B cell (primary cell): ENCODE measurements around the gene LYSMD2. TPM values are rescaled to one million over a fixed set of nuclear protein-coding genes. Genes with fewer than 3 reads are reported as not detected.

Experiments used
- ATAC-seq: fragments of 200-7000 bp; cut with Tn5 transposase; one replicate; pipeline ENCODE4 v1.10.0; 2021; ENCODE audit warnings: low read depth, mild to moderate bottlenecking, moderate number of reproducible peaks, moderate library complexity
- CTCF ChIA-PET: fragments of 350-600 bp; sonication (Branson Sonifier 250); formaldehyde crosslinking; loops from one replicate; lab custom pipeline; 2021; ENCODE audit warnings: antibody characterized with exemption, inconsistent platforms; lab: Charles Lee
- POLR2A ChIA-PET: fragments of 350-600 bp; sonication (Branson Sonifier 250); formaldehyde crosslinking; loops from one replicate; lab custom pipeline; 2021; ENCODE audit warnings: antibody characterized with exemption; lab: Charles Lee
- DNase-seq: peaks from one replicate; pipeline ENCODE4 v3.0.0; 2013
- H2AFZ ChIP-seq: 2 replicates; pipeline ENCODE4 v1.6.1; 2012; ENCODE audit warnings: mild to moderate bottlenecking, low read depth, low read length; ENCODE audit not compliant: insufficient read depth, poor library complexity, severe bottlenecking
- H3K27ac ChIP-seq, 2 donors: 1 replicate in 1 of 2; 2 replicates in 1 of 2; pipeline ENCODE4 v1.5.1; 2012 to 2013; ENCODE audit warnings: low read length in 2 of 2, mild to moderate bottlenecking in 2 of 2, moderate library complexity in 1 of 2
- H3K27me3 ChIP-seq, 4 experiments: fragments of 200-600 bp in 1 of 4; sonication (generic) in 1 of 4; replicated peaks in 1 of 4; 1 replicate in 2 of 4; 2 replicates in 2 of 4; pipeline versions ENCODE4 v1.6.1 to v1.7.0; 2013 to 2016; ENCODE audit warnings: low read length in 3 of 4, mild to moderate bottlenecking in 2 of 4, mixed read lengths in 1 of 4, moderate library complexity in 1 of 4; ENCODE audit not compliant: insufficient read depth in 4 of 4, control insufficient read depth in 3 of 4; ENCODE audit errors: control extremely low read depth in 1 of 4
- H3K36me3 ChIP-seq, 2 experiments: replicated peaks in 1 of 2; 1 replicate in 1 of 2; 2 replicates in 1 of 2; pipeline versions ENCODE4 v1.6.1 to v1.7.1; 2013; ENCODE audit warnings: low read length in 1 of 2; ENCODE audit not compliant: insufficient read depth in 2 of 2, control insufficient read depth in 1 of 2; ENCODE audit errors: control extremely low read depth in 1 of 2, extremely low read depth in 1 of 2
- H3K4me1 ChIP-seq, 2 donors: fragments of 200-600 bp in 1 of 2; sonication (generic) in 1 of 2; 1 replicate in 1 of 2; 2 replicates in 1 of 2; pipeline versions ENCODE4 v1.5.1 to v1.6.1; 2013 to 2017; ENCODE audit warnings: low read length in 2 of 2; ENCODE audit not compliant: control insufficient read depth in 2 of 2, insufficient read depth in 2 of 2
- H3K4me2 ChIP-seq: replicated peaks from 2 replicates; pipeline ENCODE3; 2012; ENCODE audit warnings: mild to moderate bottlenecking, low read depth, low read length; ENCODE audit not compliant: poor library complexity, severe bottlenecking
- H3K4me3 ChIP-seq, 5 experiments: fragments of 200-600 bp in 1 of 5; sonication (generic) in 1 of 5; 1 replicate in 3 of 5; 2 replicates in 2 of 5; pipeline versions ENCODE4 v1.5.1 to v1.7.0; 2011 to 2016; ENCODE audit warnings: low read length in 4 of 5, mild to moderate bottlenecking in 4 of 5, low read depth in 2 of 5, control low read depth in 1 of 5, moderate library complexity in 1 of 5; ENCODE audit not compliant: insufficient read depth in 1 of 5; ENCODE audit errors: control extremely low read depth in 1 of 5, extremely low read depth in 1 of 5
- H3K79me2 ChIP-seq: fragments of 200-600 bp; sonication (generic); one replicate; pipeline ENCODE4 v1.6.0; 2016; ENCODE audit warnings: low read length; ENCODE audit not compliant: control insufficient read depth, insufficient read depth
- H3K9ac ChIP-seq: fragments of 200-600 bp; sonication (generic); 2 replicates; pipeline ENCODE4 v1.6.1; 2017; ENCODE audit warnings: mild to moderate bottlenecking, low read length, moderate library complexity
- H3K9me3 ChIP-seq, 3 donors: one replicate each; pipeline versions ENCODE4 v1.6.1 to v1.7.1; 2013; ENCODE audit warnings: low read length in 2 of 3; ENCODE audit not compliant: control insufficient read depth in 2 of 3, insufficient read depth in 1 of 3; ENCODE audit errors: control extremely low read depth in 1 of 3
- H4K20me1 ChIP-seq: 2 replicates; pipeline ENCODE4 v1.6.0; 2012; ENCODE audit warnings: mild to moderate bottlenecking, low read length; ENCODE audit not compliant: insufficient read depth, control insufficient read depth, poor library complexity, severe bottlenecking
- H3K27ac Mint-ChIP-seq: one replicate; pipeline ENCODE4 v1.8.0; 2021; ENCODE audit warnings: mixed read lengths
- H3K27me3 Mint-ChIP-seq: one replicate; pipeline ENCODE4 v1.8.0; 2021; ENCODE audit warnings: mixed read lengths
- H3K4me1 Mint-ChIP-seq: one replicate; pipeline ENCODE4 v1.8.0; 2021; ENCODE audit warnings: mixed read lengths
- H3K4me3 Mint-ChIP-seq: one replicate; pipeline ENCODE4 v1.8.0; 2021; ENCODE audit warnings: mixed read lengths
- H3K9me3 Mint-ChIP-seq: one replicate; pipeline ENCODE4 v1.8.0; 2022; ENCODE audit warnings: mixed read lengths; ENCODE audit not compliant: insufficient read depth
- EZH2 ChIP-seq: IDR thresholded peaks from 2 replicates; pipeline ENCODE4 v1.6.1; 2012; ENCODE audit warnings: borderline replicate concordance, low read depth, mild to moderate bottlenecking, moderate library complexity, low read length; ENCODE audit not compliant: insufficient read depth, poor library complexity, severe bottlenecking
- WGBS: methylation state at CpG from one replicate; pipeline ENCODE4 v1.1.5; 2013; ENCODE audit warnings: missing lambda C conversion rate; ENCODE audit not compliant: insufficient coverage; 5-methylcytosine and 5-hydroxymethylcytosine counted together
- intact Hi-C: fragments of 100-400 bp; cut with micrococcal nuclease; formaldehyde crosslinking; loops from one replicate; pipeline ENCODE4 v1.10.0; 2022
- polyA plus RNA-seq: library from polyadenylated mRNA; depleted of rRNA; stranded (reverse); fragments of >200 nt; gene quantifications from 2 replicates; pipeline ENCODE4 v1.2.3, GENCODE V29; 2012
- total RNA-seq, 2 donors: library from RNA; stranded (reverse); fragments of 120-200 nt in 1 of 2; gene quantifications; 1 replicate in 1 of 2; 2 replicates in 1 of 2; pipeline versions ENCODE4 v1.2.3 to v1.2.4, GENCODE V29; 2013 to 2022
- TF ChIP-seq, protein P1 (sequence below): fragments of 200-600 bp; IDR thresholded peaks from one replicate; pipeline ENCODE4 v1.8.0; 2022; ENCODE audit warnings: antibody characterized with exemption, mild to moderate bottlenecking

Gene LYSMD2
- total and polyA plus RNA-seq, 2 donors (not counting 1 experiment from before 2014, with no cell fraction given), result 31.0 to 48.2 TPM

- intact Hi-C loops, result no loop called here
- no peak within 1 kb of the TSS for H3K27ac Mint-ChIP-seq
- no peaks in the 10 kb centered on the region for H4K20me1 ChIP-seq
- TF ChIP-seq, protein P1, sequence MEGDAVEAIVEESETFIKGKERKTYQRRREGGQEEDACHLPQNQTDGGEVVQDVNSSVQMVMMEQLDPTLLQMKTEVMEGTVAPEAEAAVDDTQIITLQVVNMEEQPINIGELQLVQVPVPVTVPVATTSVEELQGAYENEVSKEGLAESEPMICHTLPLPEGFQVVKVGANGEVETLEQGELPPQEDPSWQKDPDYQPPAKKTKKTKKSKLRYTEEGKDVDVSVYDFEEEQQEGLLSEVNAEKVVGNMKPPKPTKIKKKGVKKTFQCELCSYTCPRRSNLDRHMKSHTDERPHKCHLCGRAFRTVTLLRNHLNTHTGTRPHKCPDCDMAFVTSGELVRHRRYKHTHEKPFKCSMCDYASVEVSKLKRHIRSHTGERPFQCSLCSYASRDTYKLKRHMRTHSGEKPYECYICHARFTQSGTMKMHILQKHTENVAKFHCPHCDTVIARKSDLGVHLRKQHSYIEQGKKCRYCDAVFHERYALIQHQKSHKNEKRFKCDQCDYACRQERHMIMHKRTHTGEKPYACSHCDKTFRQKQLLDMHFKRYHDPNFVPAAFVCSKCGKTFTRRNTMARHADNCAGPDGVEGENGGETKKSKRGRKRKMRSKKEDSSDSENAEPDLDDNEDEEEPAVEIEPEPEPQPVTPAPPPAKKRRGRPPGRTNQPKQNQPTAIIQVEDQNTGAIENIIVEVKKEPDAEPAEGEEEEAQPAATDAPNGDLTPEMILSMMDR, result no peak
- no peak for TF ChIP-seq EZH2
- H3K27me3 Mint-ChIP-seq, result peaks cover 54% of the 10 kb centered on the region
- DNase-seq (peak; percentile 62), ATAC-seq (peak; percentile 61)
- H3K4me3 ChIP-seq, result no peak within 1 kb of the TSS
- no peak within 1 kb of the TSS for H3K4me2 ChIP-seq
- H3K4me3 Mint-ChIP-seq, result no peak within 1 kb of the TSS
- ChIA-PET CTCF (interaction anchor here (2.1 to 3.1 kb wide), 2 partner anchors 32 to 95 kb away, joined by 5 to 17 read pairs; no protein-coding TSS in a partner anchor), POLR2A (interaction anchor here (0.6 kb wide), 1 partner anchor 50 kb away, joined by 7 read pairs; no protein-coding TSS in a partner anchor)
- H3K9me3 ChIP-seq, result peaks cover 0 to 8% (median 1%) of the 10 kb centered on the region in 3 donors
- no peaks in the 10 kb centered on the region for H3K9me3 Mint-ChIP-seq
- no peak within 1 kb of the TSS for H2AFZ ChIP-seq
- no peak within 1 kb of the TSS for H3K27ac ChIP-seq
- H3K36me3 ChIP-seq, result no peaks in the 10 kb centered on the region
- H3K9ac ChIP-seq, result no peak within 1 kb of the TSS
- H3K79me2 ChIP-seq, result no peaks in the 10 kb centered on the region
- no peaks in the 10 kb centered on the region for H3K4me1 Mint-ChIP-seq
- peaks cover 4 to 7% of the 10 kb centered on the region in 2 donors for H3K4me1 ChIP-seq
- peaks cover 3 to 22% (median 19%) of the 10 kb centered on the region in 4 experiments for H3K27me3 ChIP-seq
- WGBS, result 10% methylated on average over 32 of the region's 38 CpGs
Observed at GRCh38 chr15:51681303-51681963, 56.0 kb downstream of the LYSMD2 start, which contains the start of gene SCG3. SCG3 (plus strand) TSS chr15:51681503; CDS start chr15:51681756, 253 bp downstream.

DNA sequence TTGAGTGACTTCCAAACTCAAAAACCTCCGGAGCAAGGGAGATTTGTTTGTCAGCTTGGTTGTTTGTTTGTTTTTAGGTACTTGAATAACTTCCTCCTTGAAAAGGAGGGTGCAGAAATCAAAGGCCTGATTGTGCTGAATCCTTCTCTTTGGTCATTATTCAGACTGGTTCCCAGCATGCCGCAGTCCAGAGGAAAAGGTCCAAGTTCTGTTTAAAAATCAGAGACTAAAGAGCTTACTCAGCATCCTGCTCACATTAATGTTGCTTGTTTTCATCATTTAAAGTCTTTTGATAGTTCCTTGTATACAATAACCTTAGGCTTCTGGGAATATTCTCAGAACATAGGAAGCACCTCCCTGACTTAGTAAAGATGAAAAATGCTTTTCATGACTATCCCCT is 57.1 kb downstream of the LYSMD2 start:
- H3K27me3 Mint-ChIP-seq, result peaks cover 59% of the 10 kb centered on the region
- H3K4me3 Mint-ChIP-seq, result no peak overlapping the region
- H3K4me1 Mint-ChIP-seq, result no peaks in the 10 kb centered on the region
- WGBS, result 20% methylated on average over 1 of the region's 2 CpGs
- H3K9me3 ChIP-seq, result peaks cover 0 to 8% (median 0%) of the 10 kb centered on the region in 3 donors
- peaks cover 4 to 7% of the 10 kb centered on the region in 2 donors for H3K4me1 ChIP-seq
- H3K4me2 ChIP-seq, result no peak overlapping the region
- CTCF ChIA-PET, result interaction anchor here (1.5 to 3.1 kb wide), 2 partner anchors 30 to 96 kb away, joined by 5 to 17 read pairs; no protein-coding TSS in a partner anchor
- H3K27ac Mint-ChIP-seq, result no peak overlapping the region
- DNase-seq (no peak), ATAC-seq (no peak)
- H3K79me2 ChIP-seq, result no peaks in the 10 kb centered on the region
- H3K4me3 ChIP-seq, result no peak overlapping the region
- peaks cover 3 to 22% (median 19%) of the 10 kb centered on the region in 4 experiments for H3K27me3 ChIP-seq
- no peaks in the 10 kb centered on the region for H3K36me3 ChIP-seq
- no peaks in the 10 kb centered on the region for H4K20me1 ChIP-seq
- H3K27ac ChIP-seq, result no peak overlapping the region
- POLR2A ChIA-PET, result no interaction called here
- intact Hi-C loops, result no loop called here
- no peak overlapping the region for H3K9ac ChIP-seq
- TF ChIP-seq, protein P1, result no peak
- no peak for TF ChIP-seq EZH2
- no peaks in the 10 kb centered on the region for H3K9me3 Mint-ChIP-seq
- H2AFZ ChIP-seq, result no peak overlapping the region
